Pancreas (tissue), 10 donors: Measurements from ENCODE around the gene SPEG. TPM values are rescaled to one million over a fixed set of nuclear protein-coding genes. Genes with fewer than 3 reads are reported as not detected.

Experiments
- ATAC-seq, 4 donors: fragments of 200-7000 bp; cut with Tn5 transposase; one replicate each; pipeline versions ENCODE4 v1.8.0 to v1.9.1; 2020; ENCODE audit warnings: mild to moderate bottlenecking in 4 of 4, moderate library complexity in 4 of 4
- DNase-seq, 6 donors: peaks; one replicate each; pipeline ENCODE4 v3.0.0-alpha.2; 2020
- FAIRE-seq: peaks from 2 replicates; lab custom pipeline; 2012; peaks lifted over from hg19 to GRCh38; lab: Jason Lieb, UNC
- H3K27ac ChIP-seq, 4 donors: fragments of 200-600 bp; sonication (generic); 1 replicate in 3 of 4; 2 replicates in 1 of 4; pipeline versions ENCODE4 v1.5.0 to v1.8.0; 2020
- H3K27me3 ChIP-seq, 4 donors: fragments of 200-600 bp; one replicate each; pipeline ENCODE4 v1.8.0; 2021
- H3K36me3 ChIP-seq, 3 donors: fragments of 200-600 bp; sonication (generic) in 1 of 3; one replicate each; pipeline versions ENCODE4 v1.5.0 to v1.8.0; 2020 to 2021
- H3K4me1 ChIP-seq, 3 donors: fragments of 200-600 bp; one replicate each; pipeline ENCODE4 v1.8.0; 2021
- H3K4me3 ChIP-seq, 4 donors: fragments of 200-600 bp; sonication (generic) in 2 of 4; one replicate each; pipeline versions ENCODE4 v1.5.0 to v1.8.0; 2020 to 2021
- H3K9me3 ChIP-seq, 4 donors: fragments of 200-600 bp; one replicate each; pipeline ENCODE4 v1.8.0; 2021
- WGBS, 2 donors: extraction: QIAGEN DNeasy Blood & Tissue Kit; methylation state at CpG; one replicate each; pipeline ENCODE4 v1.1.7; 2013; 5-methylcytosine and 5-hydroxymethylcytosine counted together
- intact Hi-C, 3 donors: fragments of 100-400 bp; cut with DNase I; formaldehyde crosslinking; loops; one replicate each; pipeline versions ENCODE4 v1.11.1 to v1.14.2; 2022
- polyA plus RNA-seq, 2 donors: library from polyadenylated mRNA; stranded (reverse); fragments of 200-250 nt; gene quantifications; one replicate each; pipeline ENCODE4 v1.2.3, GENCODE V29; 2013
- total RNA-seq, 6 donors: library from RNA; stranded (reverse); fragmentation: NEBNext Ultra II Directional in 4 of 6; extraction: Animal tissue kit (Norgen Biotek cat#: 25700) in 4 of 6; gene quantifications; one replicate each; pipeline versions ENCODE4 v1.2.1 to v1.2.4, GENCODE V29; 2021 to 2023
- TF ChIP-seq, protein P1 (sequence below), 4 donors: fragments of 200-600 bp; sonication (generic) in 3 of 4; IDR thresholded peaks; one replicate each; pipeline versions ENCODE4 v1.5.0 to v1.8.0; 2021; ENCODE audit warnings: antibody characterized with exemption in 4 of 4
- donor health status: healthy with polysubstance abuse.
- donor health status: DM: no; HTN: no; CAD: no; lungs with moderate emphysema.
- donor health status: DM: no; HTN: no; CAD: no.
- donor health status: control.
- donor health status: control.
- donor health status: Bipolar disorder and iron deficiency.
- donor health status: DM: yes; HTN: yes; CAD: no.
- donor health status: DM: no; HTN: no; CAD: no.
- donor health status: DM: no; HTN: no; CAD: no.
- donor health status: DM: yes; HTN: yes; CAD: no.

The SPEG gene
- total and polyA plus RNA-seq, 8 donors = 2.6 to 33.3 (median 4.2) TPM

GRCh38 chr2:219540784-219541504 lies 106.3 kb downstream of the SPEG start:
- FAIRE-seq (no peak), ATAC-seq (no peak), DNase-seq (peak in 1 of 6 donors; percentile 76)
- TF ChIP-seq, protein P1, sequence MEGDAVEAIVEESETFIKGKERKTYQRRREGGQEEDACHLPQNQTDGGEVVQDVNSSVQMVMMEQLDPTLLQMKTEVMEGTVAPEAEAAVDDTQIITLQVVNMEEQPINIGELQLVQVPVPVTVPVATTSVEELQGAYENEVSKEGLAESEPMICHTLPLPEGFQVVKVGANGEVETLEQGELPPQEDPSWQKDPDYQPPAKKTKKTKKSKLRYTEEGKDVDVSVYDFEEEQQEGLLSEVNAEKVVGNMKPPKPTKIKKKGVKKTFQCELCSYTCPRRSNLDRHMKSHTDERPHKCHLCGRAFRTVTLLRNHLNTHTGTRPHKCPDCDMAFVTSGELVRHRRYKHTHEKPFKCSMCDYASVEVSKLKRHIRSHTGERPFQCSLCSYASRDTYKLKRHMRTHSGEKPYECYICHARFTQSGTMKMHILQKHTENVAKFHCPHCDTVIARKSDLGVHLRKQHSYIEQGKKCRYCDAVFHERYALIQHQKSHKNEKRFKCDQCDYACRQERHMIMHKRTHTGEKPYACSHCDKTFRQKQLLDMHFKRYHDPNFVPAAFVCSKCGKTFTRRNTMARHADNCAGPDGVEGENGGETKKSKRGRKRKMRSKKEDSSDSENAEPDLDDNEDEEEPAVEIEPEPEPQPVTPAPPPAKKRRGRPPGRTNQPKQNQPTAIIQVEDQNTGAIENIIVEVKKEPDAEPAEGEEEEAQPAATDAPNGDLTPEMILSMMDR (IDR thresholded peaks at IDR 0.05) = no peak
- intact Hi-C loops = loop anchor here in 2 of 3 donors (2.0 to 5.0 kb wide), 2 partner anchors 101 to 102 kb away; no protein-coding TSS in a partner anchor
- Histone ChIP-seq H3K27me3 (no peaks in the 10 kb centered on the region), H3K27ac (no peak overlapping the region), H3K4me1 (peaks cover 0 to 9% (median 5%) of the 10 kb centered on the region in 3 donors), H3K36me3 (peaks cover 2 to 26% (median 19%) of the 10 kb centered on the region in 3 donors), H3K4me3 (no peak overlapping the region), H3K9me3 (no peaks in the 10 kb centered on the region)
- WGBS, 2 donors = 80 to 87% methylated on average over 12 of the region's 12 CpGs

DNA sequence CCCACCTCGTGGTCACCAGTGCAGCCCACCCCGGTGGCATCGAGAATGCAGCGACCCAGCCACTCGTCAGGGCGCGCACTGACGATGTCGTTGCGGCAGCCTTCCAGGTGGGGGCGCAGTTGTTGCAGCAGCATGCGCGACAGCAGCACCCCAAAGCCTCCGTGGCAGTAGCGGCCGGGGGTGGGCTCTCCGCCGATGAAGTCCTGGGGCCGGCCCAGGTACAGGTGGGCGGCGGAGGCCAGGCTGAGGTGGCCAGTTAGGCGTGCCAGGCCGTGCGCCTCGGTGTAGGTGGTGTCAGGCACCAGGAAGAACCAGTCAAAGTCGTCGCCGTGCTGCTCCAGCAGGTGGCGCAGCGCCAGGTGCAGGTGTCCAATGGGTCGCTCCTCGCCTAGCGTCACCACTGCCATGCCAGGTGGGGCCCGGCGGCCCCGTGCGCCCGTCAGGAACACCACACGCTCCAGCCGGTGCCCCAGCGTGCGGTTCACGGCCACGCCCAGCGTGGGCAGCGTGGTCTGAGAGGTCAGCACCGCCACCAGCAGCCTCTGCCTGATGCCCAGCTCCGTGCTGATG lies 107.1 kb downstream of the SPEG start:
- TF ChIP-seq, protein P1 (IDR thresholded peaks at IDR 0.05) = peak; percentile 86 to 96 (median 93)
- intact Hi-C loops = loop anchor here in 2 of 3 donors (2.0 to 5.0 kb wide), 2 partner anchors 101 kb away; no protein-coding TSS in a partner anchor
- H3K27me3 ChIP-seq = no peaks in the 10 kb centered on the region
- 5 to 6% methylated on average over 41 to 48 of the region's 48 CpGs for WGBS, 2 donors
- DNase-seq (peak; percentile 87 to 98 (median 95)), FAIRE-seq (no peak), ATAC-seq (peak; percentile 48 to 75 (median 66))
- H3K9me3 ChIP-seq = no peaks in the 10 kb centered on the region
- peak overlapping the region; percentile 5 to 98 (median 55) for H3K27ac ChIP-seq
- H3K36me3 ChIP-seq = peaks cover 2 to 26% (median 19%) of the 10 kb centered on the region in 3 donors
- peak overlapping the region in 3 of 4 donors; percentile 79 to 92 (median 90) for H3K4me3 ChIP-seq
- H3K4me1 ChIP-seq = peaks cover 0 to 9% (median 5%) of the 10 kb centered on the region in 3 donors

- intact Hi-C loops = loop anchor here in 1 of 3 donors (5.0 kb wide), 1 partner anchor 99 kb away; no protein-coding TSS in a partner anchor
Observed at GRCh38 chr2:219542931-219543595, 108.4 kb downstream of the SPEG start.

DNA sequence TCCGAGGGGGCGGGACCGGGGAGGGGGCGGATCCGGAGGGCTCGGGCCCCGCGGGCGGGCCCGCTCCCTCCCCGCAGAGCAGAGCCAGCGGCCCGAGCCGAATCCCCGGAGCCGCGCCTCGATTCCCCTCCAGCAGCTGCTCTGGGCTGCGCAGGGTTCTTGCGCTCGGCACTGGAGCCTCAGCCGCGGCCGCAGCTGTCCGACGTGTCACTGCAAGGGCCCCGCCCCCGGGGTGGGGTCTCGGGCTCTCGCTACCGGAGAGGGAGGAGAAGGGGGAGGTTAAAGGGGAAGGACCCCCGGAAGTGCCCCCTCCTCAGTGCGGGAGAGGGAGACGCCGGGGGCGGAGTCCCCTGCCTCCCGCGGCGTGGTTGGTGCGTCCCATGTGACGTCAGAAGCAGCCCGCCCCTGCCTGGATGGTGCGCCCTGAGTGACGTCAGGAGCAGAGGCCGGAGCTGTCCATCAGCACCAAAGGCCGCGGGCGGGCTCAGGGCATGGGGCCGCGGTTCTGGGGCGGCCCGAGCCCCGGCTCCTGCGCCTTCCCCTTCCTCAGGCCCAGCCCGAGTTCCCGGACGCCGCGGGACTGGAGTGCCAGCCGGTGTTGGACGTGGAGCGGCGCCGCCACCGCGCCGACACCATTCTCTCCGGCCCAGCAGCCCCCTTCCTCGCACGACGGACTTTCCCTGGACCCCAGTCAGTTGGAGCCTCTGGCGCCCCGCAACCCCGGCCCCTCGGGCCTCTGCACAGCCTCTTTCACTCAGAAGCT lies 109.1 kb downstream of the SPEG start, which contains the start of the genes CHPF and TMEM198:
TSS of gene CHPF (minus strand) at position 214 of the 763 bp plus-strand sequence. CDS start 271 bp downstream, outside the sequence.
TSS of gene TMEM198 (plus strand) at position 433 of the 763 bp plus-strand sequence. CDS start 700 bp downstream, outside the sequence.
- H3K36me3 ChIP-seq = peaks cover 2 to 24% (median 15%) of the 10 kb centered on the region in 3 donors

More at GRCh38 chr2:219542931-219543595, 108.4 kb downstream of the SPEG start:
- Histone ChIP-seq H3K27ac (peak overlapping the region; percentile 93 to 98 (median 96)), H3K27me3 (no peaks in the 10 kb centered on the region), H3K4me1 (peaks cover 0 to 9% (median 5%) of the 10 kb centered on the region in 3 donors), H3K9me3 (no peaks in the 10 kb centered on the region), H3K36me3 (peaks cover 2 to 26% (median 19%) of the 10 kb centered on the region in 3 donors), H3K4me3 (peak overlapping the region; percentile 75 to 92 (median 84))
- DNase-seq (peak in 2 of 6 donors; percentile 47 to 82), FAIRE-seq (no peak), ATAC-seq (peak; percentile 25 to 53 (median 40))
- 0 to 1% methylated on average over 47 to 66 of the region's 66 CpGs for WGBS, 2 donors
- TF ChIP-seq, protein P1 (IDR thresholded peaks at IDR 0.05) = no peak

More for the DNA sequence above, 109.1 kb downstream of the SPEG start, which contains the start of the genes CHPF and TMEM198:
- DNase-seq (peak; percentile 96 to 100 (median 99)), FAIRE-seq (no peak), ATAC-seq (peak; percentile 88 to 93 (median 90))
- Histone ChIP-seq H3K9me3 (no peaks in the 10 kb centered on the region), H3K27ac (peak within 1 kb of the TSS; percentile 93 to 98 (median 96)), H3K27me3 (no peaks in the 10 kb centered on the region), H3K4me1 (peaks cover 0 to 9% (median 5%) of the 10 kb centered on the region in 3 donors), H3K4me3 (peak within 1 kb of the TSS; percentile 75 to 92 (median 84))
- 0% methylated on average over 33 to 75 of the region's 75 CpGs for WGBS, 2 donors
- TF ChIP-seq, protein P1 (IDR thresholded peaks at IDR 0.05) = no peak
- intact Hi-C loops = loop anchor here in 1 of 3 donors (5.0 kb wide), 1 partner anchor 99 kb away; no protein-coding TSS in a partner anchor
